HEK293 (cell line): ENCODE measurements around the gene HDAC8.

Experiments
- CTCF ChIA-PET: fragments of 350-600 bp; formaldehyde crosslinking; extraction: SDS; loops from one replicate; lab custom pipeline; 2021; ENCODE audit warnings: antibody characterized with exemption; lab: Yijun Ruan, JAX
- POLR2A ChIA-PET: fragments of 300-600 bp; formaldehyde crosslinking; extraction: SDS; loops from one replicate; lab custom pipeline; 2020; ENCODE audit warnings: antibody characterized with exemption, inconsistent platforms; lab: Yijun Ruan, JAX
- H3K27ac ChIP-seq: fragments of 200-500 bp; sonication (Bioruptor generic); 2 replicates; pipeline ENCODE4 v1.5.1; 2014; ENCODE audit warnings: low read depth, low read length, control low read depth, inconsistent platforms; ENCODE audit errors: extremely low read depth
- H3K36me3 ChIP-seq, 2 experiments: fragments of 200-500 bp in 1 of 2; sonication (Bioruptor generic) in 1 of 2; 1 replicate in 1 of 2; 2 replicates in 1 of 2; pipeline ENCODE4 v1.5.1; 2014 to 2017; ENCODE audit warnings: inconsistent platforms in 2 of 2, low read length in 2 of 2; ENCODE audit not compliant: control insufficient read depth in 2 of 2, insufficient read depth in 1 of 2
- H3K4me1 ChIP-seq: fragments of 200-500 bp; sonication (Bioruptor generic); 2 replicates; pipeline ENCODE4 v1.5.1; 2014; ENCODE audit warnings: mild to moderate bottlenecking, low read length, inconsistent platforms; ENCODE audit not compliant: control insufficient read depth, insufficient read depth
- H3K4me3 ChIP-seq: 2 replicates; pipeline ENCODE4 v1.5.1; 2011; ENCODE audit warnings: low read depth, mild to moderate bottlenecking, control low read depth, low read length, moderate library complexity
- H3K9me3 ChIP-seq: fragments of 200-500 bp; sonication (Bioruptor generic); 2 replicates; pipeline ENCODE4 v1.5.1; 2014; ENCODE audit warnings: low read depth, low read length, inconsistent platforms; ENCODE audit not compliant: control insufficient read depth, insufficient read depth
- FEZF1 ChIP-seq: fragments of 450-650 bp; formaldehyde crosslinking; IDR thresholded peaks from 2 replicates; pipeline ENCODE4 v1.5.1; 2016; ENCODE audit warnings: missing biosample characterization, missing genetic modification characterization
- HIC1 ChIP-seq: fragments of 450-650 bp; formaldehyde crosslinking; IDR thresholded peaks from 2 replicates; pipeline ENCODE4 v1.5.1; 2016; ENCODE audit warnings: missing biosample characterization, missing genetic modification characterization
- PRDM1 ChIP-seq: fragments of 450-650 bp; formaldehyde crosslinking; IDR thresholded peaks from 2 replicates; pipeline ENCODE4; 2016; ENCODE audit warnings: missing biosample characterization, missing genetic modification characterization
- REST ChIP-seq: fragments of 450-650 bp; formaldehyde crosslinking; IDR thresholded peaks from 2 replicates; pipeline ENCODE4 v1.5.1; 2016; ENCODE audit warnings: missing biosample characterization, missing genetic modification characterization
- SP3 ChIP-seq: fragments of 450-650 bp; formaldehyde crosslinking; IDR thresholded peaks from 2 replicates; pipeline ENCODE4 v1.5.1; 2016; ENCODE audit warnings: missing biosample characterization, missing genetic modification characterization
- YY2 ChIP-seq: fragments of 450-650 bp; formaldehyde crosslinking; IDR thresholded peaks from 2 replicates; pipeline ENCODE4 v1.5.1; 2016; ENCODE audit warnings: missing biosample characterization, missing genetic modification characterization
- ZBTB49 ChIP-seq: fragments of 450-650 bp; formaldehyde crosslinking; IDR thresholded peaks from 2 replicates; pipeline ENCODE4 v1.5.1; 2016; ENCODE audit warnings: missing biosample characterization, missing genetic modification characterization, low read depth
- ZIC2 ChIP-seq: fragments of 450-650 bp; formaldehyde crosslinking; IDR thresholded peaks from 2 replicates; pipeline ENCODE4 v1.5.1; 2016; ENCODE audit warnings: missing biosample characterization, missing genetic modification characterization
- ZNF157 ChIP-seq: fragments of 450-650 bp; formaldehyde crosslinking; IDR thresholded peaks from 2 replicates; pipeline ENCODE4 v1.5.1; 2016; ENCODE audit warnings: missing biosample characterization, missing genetic modification characterization
- ZNF16 ChIP-seq: fragments of 450-650 bp; formaldehyde crosslinking; IDR thresholded peaks from 2 replicates; pipeline ENCODE4 v1.5.1; 2016; ENCODE audit warnings: low read depth, missing biosample characterization, missing genetic modification characterization
- ZNF19 ChIP-seq: fragments of 450-650 bp; formaldehyde crosslinking; IDR thresholded peaks from 2 replicates; pipeline ENCODE4; 2016; ENCODE audit warnings: missing biosample characterization, missing genetic modification characterization, low read depth
- ZNF211 ChIP-seq: fragments of 450-650 bp; formaldehyde crosslinking; IDR thresholded peaks from 2 replicates; pipeline ENCODE4 v1.5.1; 2016; ENCODE audit warnings: low read depth, missing biosample characterization, missing genetic modification characterization
- ZNF24 ChIP-seq: fragments of 450-650 bp; formaldehyde crosslinking; IDR thresholded peaks from 2 replicates; pipeline ENCODE4 v1.5.1; 2016; ENCODE audit warnings: missing biosample characterization, missing genetic modification characterization
- ZNF266 ChIP-seq: fragments of 450-650 bp; formaldehyde crosslinking; IDR thresholded peaks from 2 replicates; pipeline ENCODE4 v1.5.1; 2016; ENCODE audit warnings: missing biosample characterization, missing genetic modification characterization, low read depth
- ZNF354C ChIP-seq: fragments of 450-650 bp; formaldehyde crosslinking; IDR thresholded peaks from 2 replicates; pipeline ENCODE4 v1.5.1; 2016; ENCODE audit warnings: missing biosample characterization, missing genetic modification characterization, low read depth, borderline replicate concordance
- ZNF423 ChIP-seq: fragments of 450-650 bp; formaldehyde crosslinking; IDR thresholded peaks from 2 replicates; pipeline ENCODE4 v1.5.1; 2016; ENCODE audit warnings: missing biosample characterization, missing genetic modification characterization
- ZNF514 ChIP-seq: fragments of 450-650 bp; formaldehyde crosslinking; IDR thresholded peaks from 2 replicates; pipeline ENCODE4 v1.5.1; 2016; ENCODE audit warnings: missing biosample characterization, missing genetic modification characterization
- ZNF529 ChIP-seq: fragments of 450-650 bp; formaldehyde crosslinking; IDR thresholded peaks from 2 replicates; pipeline ENCODE4 v1.5.1; 2017; ENCODE audit warnings: missing genetic modification characterization, missing biosample characterization; ENCODE audit not compliant: insufficient replicate concordance
- ZNF555 ChIP-seq: fragments of 450-650 bp; formaldehyde crosslinking; conservative IDR thresholded peaks from 2 replicates; pipeline ENCODE4 v1.5.1; 2017; ENCODE audit warnings: missing biosample characterization, mild to moderate bottlenecking, missing genetic modification characterization, inconsistent platforms
- ZNF561 ChIP-seq: fragments of 450-650 bp; IDR thresholded peaks from 2 replicates; pipeline ENCODE4 v1.5.1; 2018; ENCODE audit warnings: missing biosample characterization, missing genetic modification characterization, borderline replicate concordance
- ZNF596 ChIP-seq: fragments of 450-650 bp; IDR thresholded peaks from 2 replicates; pipeline ENCODE4 v1.5.0; 2018; ENCODE audit warnings: missing biosample characterization, mild to moderate bottlenecking, missing genetic modification characterization, moderate library complexity
- TF ChIP-seq, protein P1 (sequence below): fragments of 450-650 bp; formaldehyde crosslinking; IDR thresholded peaks from 2 replicates; pipeline ENCODE4 v1.5.1; 2017; ENCODE audit warnings: missing biosample characterization, mild to moderate bottlenecking, missing genetic modification characterization, moderate library complexity
- TF ChIP-seq, protein P2 (sequence below): fragments of 450-650 bp; formaldehyde crosslinking; IDR thresholded peaks from 2 replicates; pipeline ENCODE4 v1.5.1; 2017; ENCODE audit warnings: missing biosample characterization, missing genetic modification characterization

HDAC8 gene

DNA sequence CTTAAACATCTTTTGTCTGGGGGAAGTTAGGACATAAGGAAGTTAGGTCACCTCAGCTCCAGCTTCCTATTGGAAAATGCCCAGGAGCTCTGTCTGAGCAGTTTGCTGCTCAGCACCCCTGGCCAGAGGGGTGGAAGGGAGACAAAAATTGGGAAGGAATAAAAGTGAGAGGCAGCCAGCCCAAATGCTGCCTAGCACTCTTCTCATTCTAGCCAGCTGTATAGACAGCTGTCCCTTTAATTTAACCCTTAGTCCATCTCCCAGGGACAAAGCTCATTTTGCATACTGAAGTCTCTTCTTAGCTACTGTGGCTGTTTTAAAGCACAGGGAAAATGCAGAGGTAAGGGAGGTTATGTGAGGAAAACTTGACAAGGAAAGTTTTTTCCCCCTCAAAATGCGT is 177.4 kb downstream of the HDAC8 start:
- Histone ChIP-seq H3K27ac (no peak overlapping the region), H3K36me3 (no peaks in the 10 kb centered on the region), H3K9me3 (no peaks in the 10 kb centered on the region), H3K4me3 (no peak overlapping the region), H3K4me1 (peaks cover 10% of the 10 kb centered on the region)
- CTCF ChIA-PET, result no interaction called here
- POLR2A ChIA-PET, result no interaction called here
- TF ChIP-seq ZNF514 (tag by site-specific recombination) (no peak), ZNF19 (tag by site-specific recombination) (no peak), ZNF423 (tag by site-specific recombination) (no peak), YY2 (tag by site-specific recombination) (no peak), ZNF596 (tag by site-specific recombination) (no peak), ZNF561 (tag by site-specific recombination) (no peak), PRDM1 (no peak), ZIC2 (tag by site-specific recombination) (no peak), HIC1 (no peak), FEZF1 (no peak), SP3 (tag by site-specific recombination) (no peak), ZNF157 (tag by site-specific recombination) (no peak), ZBTB49 (no peak), ZNF211 (tag by site-specific recombination) (no peak), ZNF24 (tag by site-specific recombination) (no peak), ZNF354C (tag by site-specific recombination) (no peak), ZNF555 (no peak)
- TF ChIP-seq, protein P1, sequence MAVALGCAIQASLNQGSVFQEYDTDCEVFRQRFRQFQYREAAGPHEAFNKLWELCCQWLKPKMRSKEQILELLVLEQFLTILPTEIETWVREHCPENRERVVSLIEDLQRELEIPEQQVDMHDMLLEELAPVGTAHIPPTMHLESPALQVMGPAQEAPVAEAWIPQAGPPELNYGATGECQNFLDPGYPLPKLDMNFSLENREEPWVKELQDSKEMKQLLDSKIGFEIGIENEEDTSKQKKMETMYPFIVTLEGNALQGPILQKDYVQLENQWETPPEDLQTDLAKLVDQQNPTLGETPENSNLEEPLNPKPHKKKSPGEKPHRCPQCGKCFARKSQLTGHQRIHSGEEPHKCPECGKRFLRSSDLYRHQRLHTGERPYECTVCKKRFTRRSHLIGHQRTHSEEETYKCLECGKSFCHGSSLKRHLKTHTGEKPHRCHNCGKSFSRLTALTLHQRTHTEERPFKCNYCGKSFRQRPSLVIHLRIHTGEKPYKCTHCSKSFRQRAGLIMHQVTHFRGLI (tag by site-specific recombination), result no peak
- TF ChIP-seq, all 188 proteins: peak for 0

- CTCF ChIA-PET, result no interaction called here
- POLR2A ChIA-PET, result no interaction called here
- H3K4me3 ChIP-seq, result no peak overlapping the region
- H3K27ac ChIP-seq, result no peak overlapping the region
- H3K36me3 ChIP-seq, result no peaks in the 10 kb centered on the region
- H3K9me3 ChIP-seq, result no peaks in the 10 kb centered on the region
- H3K4me1 ChIP-seq, result peaks cover 10% of the 10 kb centered on the region
- TF ChIP-seq ZNF16 (tag by site-specific recombination) (no peak), FEZF1 (no peak), REST (tag by site-specific recombination) (no peak), ZNF266 (no peak), ZNF529 (tag by site-specific recombination) (no peak), ZIC2 (tag by site-specific recombination) (no peak)
- TF ChIP-seq, protein P2, sequence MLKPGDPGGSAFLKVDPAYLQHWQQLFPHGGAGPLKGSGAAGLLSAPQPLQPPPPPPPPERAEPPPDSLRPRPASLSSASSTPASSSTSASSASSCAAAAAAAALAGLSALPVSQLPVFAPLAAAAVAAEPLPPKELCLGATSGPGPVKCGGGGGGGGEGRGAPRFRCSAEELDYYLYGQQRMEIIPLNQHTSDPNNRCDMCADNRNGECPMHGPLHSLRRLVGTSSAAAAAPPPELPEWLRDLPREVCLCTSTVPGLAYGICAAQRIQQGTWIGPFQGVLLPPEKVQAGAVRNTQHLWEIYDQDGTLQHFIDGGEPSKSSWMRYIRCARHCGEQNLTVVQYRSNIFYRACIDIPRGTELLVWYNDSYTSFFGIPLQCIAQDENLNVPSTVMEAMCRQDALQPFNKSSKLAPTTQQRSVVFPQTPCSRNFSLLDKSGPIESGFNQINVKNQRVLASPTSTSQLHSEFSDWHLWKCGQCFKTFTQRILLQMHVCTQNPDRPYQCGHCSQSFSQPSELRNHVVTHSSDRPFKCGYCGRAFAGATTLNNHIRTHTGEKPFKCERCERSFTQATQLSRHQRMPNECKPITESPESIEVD (tag by site-specific recombination), result no peak
Observed at GRCh38 chrX:72394518-72395170, 178.0 kb downstream of the HDAC8 start.
